Spleen (tissue), 11 donors: ENCODE data around the gene TJP2. TPM values are rescaled to one million over a fixed set of nuclear protein-coding genes. Genes with fewer than 3 reads are reported as not detected.

Experiments used
- DNase-seq: peaks from one replicate; pipeline ENCODE4 v3.0.0-alpha.2; 2020
- H3K27ac ChIP-seq, 8 donors: fragments of 200-600 bp; sonication (generic) in 7 of 8; 1 replicate in 4 of 8; 2 replicates in 4 of 8; pipeline versions ENCODE4 v1.5.0 to v1.8.0; 2016 to 2021; ENCODE audit warnings: inconsistent platforms in 4 of 8, mild to moderate bottlenecking in 4 of 8, moderate library complexity in 1 of 8
- H3K27me3 ChIP-seq, 7 donors: fragments of 200-600 bp; sonication (generic) in 6 of 7; replicated peaks in 1 of 7; 1 replicate in 4 of 7; 2 replicates in 3 of 7; pipeline versions ENCODE4 v1.5.0 to v1.8.0; 2016 to 2021; ENCODE audit warnings: inconsistent platforms in 3 of 7, mild to moderate bottlenecking in 1 of 7
- H3K36me3 ChIP-seq, 6 donors: fragments of 200-600 bp; sonication (generic) in 5 of 6; 1 replicate in 4 of 6; 2 replicates in 2 of 6; pipeline versions ENCODE4 v1.5.0 to v1.8.0; 2016 to 2021; ENCODE audit warnings: inconsistent platforms in 2 of 6
- H3K4me1 ChIP-seq, 6 donors: fragments of 200-600 bp; sonication (generic) in 5 of 6; 1 replicate in 3 of 6; 2 replicates in 3 of 6; pipeline versions ENCODE4 v1.5.0 to v1.8.0; 2016 to 2021; ENCODE audit warnings: inconsistent platforms in 3 of 6
- H3K4me3 ChIP-seq, 8 donors: fragments of 200-600 bp; sonication (generic) in 7 of 8; 1 replicate in 4 of 8; 2 replicates in 4 of 8; pipeline versions ENCODE4 v1.5.0 to v1.8.0; 2016 to 2021; ENCODE audit warnings: inconsistent platforms in 4 of 8, mild to moderate bottlenecking in 4 of 8, moderate library complexity in 2 of 8
- H3K9me3 ChIP-seq, 8 donors: fragments of 200-600 bp; sonication (generic) in 7 of 8; 1 replicate in 4 of 8; 2 replicates in 4 of 8; pipeline versions ENCODE4 v1.5.0 to v1.8.0; 2016 to 2021; ENCODE audit warnings: inconsistent platforms in 4 of 8
- CTCF ChIP-seq, 11 experiments: fragments of 200-600 bp in 7 of 11; fragments of 450-650 bp in 4 of 11; sonication (generic) in 4 of 11; IDR thresholded peaks in 8 of 11; conservative IDR thresholded peaks in 3 of 11; 1 replicate in 7 of 11; 2 replicates in 4 of 11; pipeline versions ENCODE4 v1.4.0 to v1.8.0; 2016 to 2021; ENCODE audit warnings: antibody characterized with exemption in 11 of 11, inconsistent platforms in 4 of 11, mild to moderate bottlenecking in 1 of 11
- POLR2A ChIP-seq, 3 donors: fragments of 450-650 bp; IDR thresholded peaks; one replicate each; pipeline ENCODE4 v1.5.1; 2017; ENCODE audit warnings: antibody characterized with exemption in 3 of 3, mild to moderate bottlenecking in 1 of 3
- POLR2AphosphoS5 ChIP-seq, 3 donors: sonication (generic); formaldehyde crosslinking; IDR thresholded peaks; one replicate each; pipeline ENCODE4 v1.5.1; 2017; ENCODE audit warnings: antibody characterized with exemption in 3 of 3
- WGBS, 5 donors: extraction: QIAGEN DNeasy Blood & Tissue Kit in 3 of 5; methylation state at CpG; one replicate each; pipeline versions ENCODE4 v1.1.5 to v1.1.7; 2013 to 2018; 5-methylcytosine and 5-hydroxymethylcytosine counted together
- intact Hi-C: fragments of 100-400 bp; cut with DNase I; formaldehyde crosslinking; loops from one replicate; pipeline ENCODE4 v1.15.0; 2023; ENCODE audit warnings: low total_unique reads
- polyA plus RNA-seq, 3 donors: library from polyadenylated mRNA; stranded (reverse); fragments of 200-250 nt; gene quantifications; one replicate each; pipeline ENCODE4 v1.2.1, GENCODE V29; 2013
- total RNA-seq, 7 donors: library from RNA; depleted of rRNA in 3 of 7; stranded (reverse); fragments of >200 nt in 3 of 7; fragmentation: NEBNext Ultra II Directional in 4 of 7; extraction: Animal tissue kit (Norgen Biotek cat#: 25700) in 4 of 7; gene quantifications; one replicate each; pipeline versions ENCODE4 v1.1.0 to v1.2.1, GENCODE V29; 2016 to 2021
- donor health status: healthy with polysubstance abuse.
- donor health status: DM: no; HTN: no; CAD: no; lungs with moderate emphysema.
- donor health status: DM: no; HTN: no; CAD: no.
- donor health status: Bipolar disorder and iron deficiency.
- donor health status: healthy.
- donor health status: DM: no; HTN: no; CAD: no.
- donor health status: DM: yes; HTN: yes; CAD: no.

The TJP2 gene
- total and polyA plus RNA-seq, 10 donors = 2.9 to 20.5 (median 15.2) TPM

DNA sequence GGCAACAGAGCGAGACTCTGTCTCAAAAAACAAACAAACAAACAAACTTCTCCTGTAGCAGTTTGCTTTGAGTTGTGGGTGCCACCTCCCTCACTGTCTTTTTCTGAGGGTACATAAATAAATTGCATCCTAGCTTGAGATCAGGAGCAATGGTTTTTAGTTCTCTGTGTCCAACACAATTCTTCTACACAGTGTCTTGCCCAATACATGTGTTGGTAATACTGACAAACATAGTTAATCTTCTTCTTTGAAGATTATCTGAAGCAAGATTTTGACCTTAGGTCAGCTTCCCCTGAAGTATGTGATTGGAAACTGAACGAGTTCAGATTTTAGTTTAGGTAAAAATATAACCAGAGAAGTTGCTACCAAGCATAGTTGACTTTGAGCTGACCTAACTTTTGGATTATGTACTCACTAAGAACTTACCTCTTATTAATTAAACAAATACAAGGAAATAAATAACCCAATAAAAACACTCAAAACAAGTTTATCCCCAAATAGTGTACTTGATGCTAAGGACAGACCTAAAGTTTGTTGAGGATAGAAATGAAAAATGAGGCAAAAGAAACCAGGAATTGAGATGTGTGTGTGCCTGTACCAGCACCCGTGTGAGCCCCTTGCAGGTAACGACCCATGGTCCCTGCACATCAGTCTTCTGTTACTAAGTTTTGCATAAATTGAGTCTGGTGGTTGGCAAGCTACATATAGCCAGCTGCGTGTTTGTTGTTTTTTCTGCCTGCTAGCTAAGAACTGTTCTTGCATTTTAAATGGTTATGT lies 16.2 kb downstream of the TJP2 start:
- Histone ChIP-seq H3K36me3 (no peaks in the 10 kb centered on the region), H3K27ac (no peak overlapping the region), H3K9me3 (no peaks in the 10 kb centered on the region), H3K27me3 (no peaks in the 10 kb centered on the region), H3K4me3 (no peak overlapping the region), H3K4me1 (peaks cover 0 to 9% (median 3%) of the 10 kb centered on the region in 6 donors)
- DNase-seq = no peak
- intact Hi-C loops = loop anchor here (5.0 kb wide), 1 partner anchor 138 kb away; no protein-coding TSS in a partner anchor
- WGBS, 5 donors = 66 to 82% (median 72%) methylated on average over 5 of the region's 5 CpGs
- TF ChIP-seq CTCF (IDR thresholded peaks at IDR 0.05 in 8 of 11, conservative IDR thresholded peaks at IDR 0.05 in 3 of 11) (no peak), POLR2AphosphoS5 (IDR thresholded peaks at IDR 0.05) (no peak), POLR2A (IDR thresholded peaks at IDR 0.05) (no peak)

GRCh38 chr9:69190863-69191181 lies 16.7 kb downstream of the TJP2 start:
- no peak overlapping the region for H3K27ac ChIP-seq

DNA sequence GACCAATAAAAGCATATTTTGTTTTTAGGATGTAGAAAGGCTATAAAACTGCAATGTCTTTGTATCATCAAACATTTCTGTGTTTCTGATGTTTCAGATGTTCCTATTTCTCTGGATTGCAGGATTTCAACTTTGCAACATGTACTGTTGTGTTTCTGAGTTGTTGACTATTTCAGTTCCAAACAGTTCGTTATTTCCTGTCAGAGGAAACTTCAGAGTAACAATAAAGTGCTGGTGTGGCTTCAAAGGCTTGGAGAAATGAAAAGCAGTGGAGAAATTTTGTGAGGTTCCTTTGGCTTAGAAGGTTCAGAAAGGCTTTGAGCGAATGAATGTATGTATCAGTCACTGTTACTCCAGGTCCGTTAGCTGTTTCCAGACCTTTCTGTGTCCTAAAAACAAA lies 17.2 kb downstream of the TJP2 start:
- Histone ChIP-seq H3K4me1 (peaks cover 0 to 9% (median 3%) of the 10 kb centered on the region in 6 donors), H3K4me3 (no peak overlapping the region), H3K36me3 (no peaks in the 10 kb centered on the region), H3K27ac (no peak overlapping the region), H3K27me3 (no peaks in the 10 kb centered on the region), H3K9me3 (no peaks in the 10 kb centered on the region)
- DNase-seq = no peak
- intact Hi-C loops = loop anchor here (5.0 kb wide), 1 partner anchor 139 kb away; no protein-coding TSS in a partner anchor
- TF ChIP-seq CTCF (IDR thresholded peaks at IDR 0.05 in 8 of 11, conservative IDR thresholded peaks at IDR 0.05 in 3 of 11) (no peak), POLR2AphosphoS5 (IDR thresholded peaks at IDR 0.05) (no peak), POLR2A (IDR thresholded peaks at IDR 0.05) (no peak)
- 50 to 68% (median 56%) methylated on average over 3 of the region's 3 CpGs for WGBS, 5 donors

More at GRCh38 chr9:69190863-69191181, 16.7 kb downstream of the TJP2 start:
- Histone ChIP-seq H3K36me3 (no peaks in the 10 kb centered on the region), H3K4me1 (peaks cover 0 to 9% (median 3%) of the 10 kb centered on the region in 6 donors), H3K27me3 (no peaks in the 10 kb centered on the region), H3K9me3 (no peaks in the 10 kb centered on the region), H3K4me3 (no peak overlapping the region)
- intact Hi-C loops = loop anchor here (5.0 kb wide), 1 partner anchor 139 kb away; no protein-coding TSS in a partner anchor
- TF ChIP-seq CTCF (IDR thresholded peaks at IDR 0.05 in 8 of 11, conservative IDR thresholded peaks at IDR 0.05 in 3 of 11) = no peak
- TF ChIP-seq POLR2AphosphoS5 (IDR thresholded peaks at IDR 0.05) = no peak
- TF ChIP-seq POLR2A (IDR thresholded peaks at IDR 0.05) = no peak
- DNase-seq = no peak
- 48 to 73% (median 65%) methylated on average over 1 of the region's 1 CpG for WGBS, 5 donors

DNA sequence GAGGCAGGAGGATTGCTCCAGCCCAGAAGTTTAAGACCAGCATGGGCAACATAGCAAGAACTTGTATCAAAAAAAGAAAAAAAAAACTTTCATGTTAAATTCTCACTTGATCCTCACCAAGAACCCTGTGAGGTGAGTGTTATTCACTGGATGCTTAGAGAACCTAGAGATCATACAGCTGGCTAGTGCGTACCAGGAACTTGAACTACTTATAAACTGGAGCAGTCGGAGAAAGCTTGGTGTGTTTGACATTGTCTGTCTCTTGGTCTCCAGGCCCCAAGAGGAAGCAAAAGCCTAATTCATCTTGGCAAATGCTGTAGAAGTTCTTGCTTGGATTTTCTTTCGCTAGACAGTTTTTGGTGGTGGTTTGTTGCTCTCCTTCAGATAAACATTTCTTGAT lies 18.1 kb downstream of the TJP2 start:
- H3K9me3 ChIP-seq = no peaks in the 10 kb centered on the region
- H3K4me1 ChIP-seq = peaks cover 0 to 9% (median 3%) of the 10 kb centered on the region in 6 donors
- no peaks in the 10 kb centered on the region for H3K36me3 ChIP-seq
- no peak overlapping the region for H3K4me3 ChIP-seq
- DNase-seq = no peak
- no peaks in the 10 kb centered on the region for H3K27me3 ChIP-seq
- TF ChIP-seq CTCF (IDR thresholded peaks at IDR 0.05 in 8 of 11, conservative IDR thresholded peaks at IDR 0.05 in 3 of 11) = no peak
- TF ChIP-seq POLR2AphosphoS5 (IDR thresholded peaks at IDR 0.05) = no peak
- TF ChIP-seq POLR2A (IDR thresholded peaks at IDR 0.05) = no peak
- intact Hi-C loops = loop anchor here (5.0 kb wide), 1 partner anchor 140 kb away; no protein-coding TSS in a partner anchor
- H3K27ac ChIP-seq = no peak overlapping the region
- 89 to 98% (median 93%) methylated on average over 3 of the region's 3 CpGs for WGBS, 5 donors
